ENCODE results near the gene ASAP3.

GRCh38 chr1:23441446-23442148 is 42.4 kb downstream of the ASAP3 start:
- TF ChIP-seq POLR2AphosphoS5 (IDR thresholded peaks at IDR 0.05; ENCODE audit: borderline replicate concordance, low read depth, low read length) (no peak), EZH2 (IDR thresholded peaks at IDR 0.05) (no peak), FOXP2 (optimal IDR thresholded peaks at IDR 0.05; ENCODE audit: control extremely low read depth, extremely low read length, insufficient read depth) (no peak)

Measured in SK-N-MC (cell line).